ENCODE results near the gene KIF20B.

KIF20B gene

GRCh38 chr10:89701242-89702120, at the start of gene KIF20B:
TSS of gene KIF20B (plus strand) at chr10:89701590. CDS start at chr10:89705295, 3,705 bp downstream.
- FAIRE-seq = peak; percentile 97

GRCh38 chr10:89651916-89652573, 49.3 kb upstream of the KIF20B start:
- no peak for FAIRE-seq

GRCh38 chr10:89652806-89653370, 48.5 kb upstream of the KIF20B start:
- FAIRE-seq = no peak

GRCh38 chr10:89653410-89653869, 48.0 kb upstream of the KIF20B start:
- no peak for FAIRE-seq

- no peak for FAIRE-seq
Observed at GRCh38 chr10:89655722-89656121, 45.7 kb upstream of the KIF20B start.

GRCh38 chr10:89657302-89657701, 44.1 kb upstream of the KIF20B start:
- no peak for FAIRE-seq

- FAIRE-seq = no peak
Observed at GRCh38 chr10:89659143-89660131, 42.0 kb upstream of the KIF20B start.

- FAIRE-seq = no peak
Observed at GRCh38 chr10:89662596-89662995, 38.8 kb upstream of the KIF20B start.

GRCh38 chr10:89663144-89663543, 38.2 kb upstream of the KIF20B start:
- no peak for FAIRE-seq

GRCh38 chr10:89664203-89664602, 37.2 kb upstream of the KIF20B start:
- FAIRE-seq = no peak

GRCh38 chr10:89665302-89665701, 36.1 kb upstream of the KIF20B start:
- no peak for FAIRE-seq

- FAIRE-seq = no peak
Observed at GRCh38 chr10:89666138-89666537, 35.3 kb upstream of the KIF20B start.

GRCh38 chr10:89668386-89669071, 32.9 kb upstream of the KIF20B start:
- FAIRE-seq = no peak

GRCh38 chr10:89669985-89670384, 31.4 kb upstream of the KIF20B start:
- no peak for FAIRE-seq

- FAIRE-seq = no peak
Observed at GRCh38 chr10:89670926-89671325, 30.5 kb upstream of the KIF20B start.

GRCh38 chr10:89677341-89677740, 24.0 kb upstream of the KIF20B start:
- FAIRE-seq = no peak

GRCh38 chr10:89679986-89680385, 21.4 kb upstream of the KIF20B start:
- FAIRE-seq = no peak

GRCh38 chr10:89683883-89684282, 17.5 kb upstream of the KIF20B start:
- FAIRE-seq = no peak

GRCh38 chr10:89684604-89685003, 16.8 kb upstream of the KIF20B start:
- no peak for FAIRE-seq

GRCh38 chr10:89685936-89686335, 15.5 kb upstream of the KIF20B start:
- no peak for FAIRE-seq

GRCh38 chr10:89690027-89690426, 11.4 kb upstream of the KIF20B start:
- FAIRE-seq = no peak

- FAIRE-seq = no peak
Observed at GRCh38 chr10:89692416-89692815, 9.0 kb upstream of the KIF20B start.
